Dendritic cell treated with granulocyte-macrophage colony-stimulating factor and Interleukin-4, amounts not matched to agents 40 ng/mL and 50 ng/mL, for 4 days (primary cell): ENCODE data around the gene ALDOC.

Experiments
- H3K27ac Mint-ChIP-seq: one replicate; pipeline ENCODE4 v1.8.0; 2022; ENCODE audit warnings: mild to moderate bottlenecking, mixed read lengths
- H3K27me3 Mint-ChIP-seq: one replicate; pipeline ENCODE4 v1.8.0; 2022; ENCODE audit warnings: mild to moderate bottlenecking, mixed read lengths
- H3K36me3 Mint-ChIP-seq: one replicate; pipeline ENCODE4 v1.8.0; 2022; ENCODE audit warnings: low read depth, mixed read lengths
- H3K4me1 Mint-ChIP-seq: one replicate; pipeline ENCODE4 v1.8.0; 2022; ENCODE audit warnings: low read depth, mixed read lengths
- H3K4me3 Mint-ChIP-seq: one replicate; pipeline ENCODE4 v1.8.0; 2022; ENCODE audit warnings: mild to moderate bottlenecking, moderate library complexity, mixed read lengths
- H3K9me3 Mint-ChIP-seq: one replicate; pipeline ENCODE4 v1.8.0; 2022; ENCODE audit warnings: mixed read lengths
- intact Hi-C: fragments of 100-400 bp; cut with micrococcal nuclease; formaldehyde crosslinking; loops from one replicate; pipeline ENCODE4 v1.15.0; 2022

The ALDOC gene

DNA sequence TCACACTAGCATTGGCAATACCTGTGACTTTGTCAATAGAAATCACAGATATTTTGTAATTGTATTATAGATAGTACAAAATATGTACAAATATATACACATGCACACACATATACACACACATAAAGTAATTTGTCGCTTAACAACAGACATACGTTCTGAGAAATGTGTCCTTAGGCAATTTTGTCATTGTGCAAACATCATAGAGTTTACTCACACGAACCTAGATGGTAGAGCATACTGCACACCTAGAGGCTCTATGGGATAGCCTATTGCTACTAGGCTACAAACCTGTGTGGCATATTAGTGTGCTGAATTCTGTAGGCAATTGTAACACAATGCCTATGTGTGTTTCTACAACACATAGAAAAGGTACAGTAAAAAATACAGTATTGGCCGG lies 35.3 kb downstream of the ALDOC start:
- H3K4me3 Mint-ChIP-seq: no peak overlapping the region
- peaks cover 12% of the 10 kb centered on the region for H3K36me3 Mint-ChIP-seq
- H3K9me3 Mint-ChIP-seq: no peaks in the 10 kb centered on the region
- H3K27me3 Mint-ChIP-seq: peaks cover 7% of the 10 kb centered on the region
- peaks cover 11% of the 10 kb centered on the region for H3K4me1 Mint-ChIP-seq
- intact Hi-C loops: loop anchor here (10.0 kb wide), 1 partner anchor 157 kb away; no protein-coding TSS in a partner anchor
- H3K27ac Mint-ChIP-seq: no peak overlapping the region

DNA sequence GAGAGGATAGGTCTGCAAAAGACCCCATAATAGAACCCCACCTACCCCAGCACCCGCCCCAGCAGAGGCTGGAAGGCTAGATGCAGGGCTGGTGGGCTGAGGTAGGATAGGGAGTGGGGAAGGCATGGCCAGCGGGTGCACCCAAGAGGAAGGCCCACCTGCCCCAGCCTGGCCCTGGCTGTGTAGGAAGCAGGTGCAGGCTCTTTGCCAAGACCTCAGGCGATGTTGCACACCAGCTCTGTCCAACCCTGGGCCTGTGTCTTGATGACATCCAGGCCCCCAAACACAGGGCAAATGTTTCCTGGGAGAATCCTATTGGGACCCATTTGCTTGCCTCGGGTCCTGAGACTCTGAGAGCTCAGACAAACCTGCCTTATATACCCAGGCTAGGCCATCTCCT lies 36.5 kb downstream of the ALDOC start:
- intact Hi-C loops: loop anchor here (1.0 to 10.0 kb wide), 2 partner anchors 46 to 155 kb away; no protein-coding TSS in a partner anchor
- no peak overlapping the region for H3K27ac Mint-ChIP-seq
- no peaks in the 10 kb centered on the region for H3K36me3 Mint-ChIP-seq
- no peak overlapping the region for H3K4me3 Mint-ChIP-seq
- H3K4me1 Mint-ChIP-seq: no peaks in the 10 kb centered on the region
- no peaks in the 10 kb centered on the region for H3K9me3 Mint-ChIP-seq
- H3K27me3 Mint-ChIP-seq: peaks cover 7% of the 10 kb centered on the region

DNA sequence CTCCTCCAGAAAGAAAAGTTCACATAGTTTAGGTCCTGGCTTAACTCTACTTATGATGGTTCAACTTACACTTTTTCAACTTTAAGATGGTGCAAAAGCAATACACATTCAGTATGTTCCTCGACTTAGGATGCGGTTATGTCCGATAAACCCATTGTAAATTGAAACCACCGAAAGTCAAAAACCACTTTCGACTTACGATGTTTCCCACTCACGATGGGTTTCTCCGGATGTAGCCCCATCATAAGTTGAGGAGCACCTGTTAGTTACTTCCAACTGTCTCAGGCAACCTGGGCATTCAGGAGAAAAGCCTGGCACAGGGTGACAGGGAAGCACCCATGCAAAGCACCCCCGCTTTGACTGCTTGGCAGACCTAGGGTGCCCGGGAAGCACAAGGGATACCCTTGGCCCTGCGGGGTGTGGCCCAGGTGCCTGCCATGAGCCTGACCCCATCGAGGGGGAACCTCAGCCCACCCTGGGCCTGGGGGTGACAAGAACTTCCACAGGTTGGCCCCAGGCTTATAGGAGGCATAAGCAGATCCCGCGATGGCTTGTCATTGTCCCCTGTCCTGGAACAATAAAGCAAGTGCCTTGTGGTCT lies 38.3 kb downstream of the ALDOC start:
- intact Hi-C loops: no loop called here
- no peak overlapping the region for H3K27ac Mint-ChIP-seq
- H3K4me3 Mint-ChIP-seq: no peak overlapping the region
- H3K9me3 Mint-ChIP-seq: no peaks in the 10 kb centered on the region
- no peaks in the 10 kb centered on the region for H3K4me1 Mint-ChIP-seq
- no peaks in the 10 kb centered on the region for H3K36me3 Mint-ChIP-seq
- peaks cover 10% of the 10 kb centered on the region for H3K27me3 Mint-ChIP-seq

DNA sequence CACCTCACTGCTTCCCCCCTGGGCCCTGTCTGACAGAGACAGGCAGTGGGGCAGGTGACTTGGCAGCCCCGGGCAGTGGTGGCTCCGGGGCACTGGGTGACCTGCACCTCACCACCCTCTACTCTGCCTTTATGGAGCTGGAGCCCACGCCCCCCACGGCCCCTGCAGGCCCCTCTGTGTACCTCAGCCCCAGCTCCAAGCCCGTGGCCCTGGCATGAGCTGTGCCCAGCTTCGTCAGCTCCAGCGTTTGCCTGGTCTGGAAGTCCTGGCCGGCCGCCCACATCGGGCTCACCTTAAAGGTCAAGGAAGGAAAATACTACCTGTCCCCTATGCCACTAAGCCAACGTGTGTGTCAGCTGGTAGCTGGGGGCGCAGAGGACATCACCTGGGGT lies 39.5 kb downstream of the ALDOC start:
- H3K4me1 Mint-ChIP-seq: peaks cover 5% of the 10 kb centered on the region
- H3K27me3 Mint-ChIP-seq: peaks cover 10% of the 10 kb centered on the region
- no peaks in the 10 kb centered on the region for H3K36me3 Mint-ChIP-seq
- no peak overlapping the region for H3K4me3 Mint-ChIP-seq
- H3K9me3 Mint-ChIP-seq: no peaks in the 10 kb centered on the region
- intact Hi-C loops: no loop called here
- H3K27ac Mint-ChIP-seq: no peak overlapping the region

DNA sequence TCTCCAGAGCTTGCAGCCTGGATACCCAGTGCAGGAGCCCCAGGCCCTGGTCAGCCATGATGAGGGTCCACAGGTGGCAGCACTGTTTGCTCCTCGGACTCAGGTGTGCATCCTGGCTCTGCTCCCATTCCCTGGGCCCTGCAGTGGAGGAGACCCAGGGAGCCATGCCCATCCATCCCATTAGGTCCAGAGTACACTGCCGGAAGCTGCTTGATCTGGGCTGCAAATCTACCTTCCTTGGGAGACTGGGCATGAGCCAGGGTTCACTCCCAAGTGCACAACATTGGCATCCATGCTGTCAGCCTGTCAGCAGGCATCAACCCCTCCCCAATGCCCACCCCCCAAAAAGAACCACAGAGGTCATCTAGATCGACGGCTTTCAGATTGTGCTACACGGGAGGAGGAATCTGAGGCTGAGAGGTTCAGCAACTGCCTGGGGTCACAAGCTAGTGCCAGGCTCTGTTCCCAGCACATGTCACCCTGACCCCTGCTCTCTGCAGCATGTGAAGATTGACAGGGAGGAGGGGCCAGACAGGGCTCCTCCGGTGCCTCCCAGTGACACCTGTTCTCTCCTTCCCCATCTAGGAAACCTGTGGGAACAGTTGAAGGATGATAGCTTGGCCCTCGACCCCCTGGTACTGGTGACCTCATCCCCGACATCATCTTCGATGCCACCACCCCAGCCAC lies 40.0 kb downstream of the ALDOC start:
- intact Hi-C loops: no loop called here
- Mint-ChIP-seq H3K4me3 (no peak overlapping the region), H3K27me3 (peaks cover 11% of the 10 kb centered on the region), H3K27ac (no peak overlapping the region), H3K4me1 (peaks cover 5% of the 10 kb centered on the region), H3K36me3 (no peaks in the 10 kb centered on the region), H3K9me3 (no peaks in the 10 kb centered on the region)

DNA sequence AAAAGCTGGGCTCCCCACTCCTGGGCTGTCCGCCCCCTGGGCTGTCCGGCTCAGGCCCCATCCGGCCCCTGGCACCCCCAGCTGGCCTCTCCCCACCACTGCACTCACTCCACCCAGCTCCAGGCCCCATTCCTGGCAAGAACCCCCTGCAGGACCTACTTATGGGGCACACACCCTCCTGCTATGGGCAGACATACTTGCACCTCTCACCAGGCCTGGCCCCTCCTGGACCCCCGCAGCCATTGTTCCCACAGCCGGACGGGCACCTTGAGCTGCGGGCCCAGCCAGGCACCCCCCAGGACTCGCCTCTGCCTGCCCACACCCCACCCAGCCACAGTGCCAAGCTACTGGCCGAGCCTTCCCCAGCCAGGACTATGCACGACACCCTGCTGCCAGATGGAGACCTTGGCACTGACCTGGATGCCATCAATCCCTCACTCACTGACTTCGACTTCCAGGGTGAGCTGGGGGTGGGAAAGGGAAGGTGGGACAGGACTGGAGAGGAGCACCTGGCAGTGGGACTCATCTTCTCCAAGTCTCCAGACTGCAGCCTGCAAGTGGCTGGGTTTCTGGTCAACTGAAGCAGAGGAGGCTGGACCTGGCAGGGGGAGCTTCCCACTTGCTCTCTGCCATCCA lies 41.8 kb downstream of the ALDOC start:
- no peaks in the 10 kb centered on the region for H3K36me3 Mint-ChIP-seq
- no peak overlapping the region for H3K4me3 Mint-ChIP-seq
- H3K27me3 Mint-ChIP-seq: peaks cover 22% of the 10 kb centered on the region
- H3K4me1 Mint-ChIP-seq: peaks cover 5% of the 10 kb centered on the region
- intact Hi-C loops: no loop called here
- no peaks in the 10 kb centered on the region for H3K9me3 Mint-ChIP-seq
- H3K27ac Mint-ChIP-seq: no peak overlapping the region

DNA sequence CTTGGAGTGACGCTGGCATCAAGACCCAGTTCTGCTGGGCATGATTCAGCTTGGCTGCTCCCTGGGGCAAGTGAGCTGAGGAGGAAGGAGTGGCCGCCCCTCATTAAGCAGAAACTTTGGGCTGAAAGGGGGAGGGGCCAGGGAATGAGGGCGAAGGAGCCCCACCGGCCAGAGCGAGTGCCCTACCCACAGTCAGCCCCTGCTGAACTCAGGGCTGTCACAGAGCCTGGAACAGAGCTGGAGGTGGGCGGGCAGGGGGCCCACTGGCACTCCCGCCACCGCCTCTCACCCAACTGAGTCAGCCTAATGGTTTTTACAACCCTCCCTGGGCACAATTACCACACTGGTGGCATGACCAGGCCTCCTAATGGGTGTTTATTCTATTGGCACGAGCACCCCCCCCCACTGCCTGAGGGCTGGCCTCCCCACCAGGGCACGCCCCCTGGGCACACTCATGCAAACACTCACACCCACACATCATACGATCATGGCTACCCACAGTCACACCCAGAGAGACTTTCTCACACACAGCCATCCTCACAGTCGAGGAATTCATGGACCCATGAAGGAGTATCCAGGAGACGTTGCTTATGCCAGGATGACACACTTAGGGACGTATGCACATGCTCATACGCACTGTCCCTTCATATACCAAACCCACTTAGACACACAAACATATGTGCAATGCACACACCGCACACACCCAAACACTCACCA lies 43.4 kb downstream of the ALDOC start:
- intact Hi-C loops: no loop called here
- H3K4me3 Mint-ChIP-seq: no peak overlapping the region
- H3K27me3 Mint-ChIP-seq: peaks cover 22% of the 10 kb centered on the region
- no peaks in the 10 kb centered on the region for H3K9me3 Mint-ChIP-seq
- no peaks in the 10 kb centered on the region for H3K36me3 Mint-ChIP-seq
- peaks cover 5% of the 10 kb centered on the region for H3K4me1 Mint-ChIP-seq
- no peak overlapping the region for H3K27ac Mint-ChIP-seq

DNA sequence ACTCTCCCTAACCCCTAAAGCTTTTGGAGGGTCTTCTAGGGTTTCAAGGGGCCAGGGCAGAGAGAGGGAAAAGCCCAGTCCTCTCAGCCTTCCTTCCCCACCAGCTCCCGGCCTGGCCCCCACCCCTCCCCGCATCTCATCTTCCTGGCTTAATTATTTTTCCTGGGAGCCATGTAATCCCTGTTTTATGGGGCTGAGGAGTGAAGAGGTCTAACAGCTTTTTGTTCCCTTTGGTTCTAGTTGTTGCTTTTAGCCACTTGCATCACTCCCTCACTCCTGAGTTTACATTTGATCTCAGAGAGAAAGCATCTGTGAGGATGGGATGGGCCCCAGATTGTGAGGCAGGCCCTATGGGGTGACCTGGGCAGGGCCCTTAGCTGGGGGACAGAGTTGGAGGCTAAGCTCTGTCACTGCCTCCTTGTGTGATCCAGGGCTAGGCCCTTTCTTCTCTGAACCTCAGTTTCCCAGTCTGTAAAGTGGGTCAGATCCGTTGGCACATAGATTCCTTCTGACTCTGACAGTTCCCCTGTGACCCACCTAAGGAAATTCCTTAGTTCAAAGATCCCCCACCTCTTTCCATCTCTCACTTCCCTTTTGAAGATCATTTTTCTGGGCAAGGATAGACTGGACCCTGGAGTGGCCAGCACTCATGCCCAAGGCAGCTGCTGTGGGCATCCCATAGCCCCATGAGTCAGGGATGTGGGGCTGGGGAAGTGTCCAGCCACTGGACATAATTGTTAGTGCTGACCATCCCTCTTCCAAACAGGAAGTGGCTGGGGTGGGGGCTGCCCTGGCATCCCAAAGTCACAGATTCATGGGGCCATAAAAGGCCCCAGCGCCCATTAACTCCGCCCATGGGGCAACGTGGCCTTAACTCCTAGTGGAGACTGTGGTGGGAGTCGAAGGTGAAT lies 44.4 kb downstream of the ALDOC start:
- H3K4me3 Mint-ChIP-seq: no peak overlapping the region
- peaks cover 9% of the 10 kb centered on the region for H3K4me1 Mint-ChIP-seq
- intact Hi-C loops: no loop called here
- peaks cover 18% of the 10 kb centered on the region for H3K27me3 Mint-ChIP-seq
- H3K36me3 Mint-ChIP-seq: no peaks in the 10 kb centered on the region
- no peak overlapping the region for H3K27ac Mint-ChIP-seq
- no peaks in the 10 kb centered on the region for H3K9me3 Mint-ChIP-seq

DNA sequence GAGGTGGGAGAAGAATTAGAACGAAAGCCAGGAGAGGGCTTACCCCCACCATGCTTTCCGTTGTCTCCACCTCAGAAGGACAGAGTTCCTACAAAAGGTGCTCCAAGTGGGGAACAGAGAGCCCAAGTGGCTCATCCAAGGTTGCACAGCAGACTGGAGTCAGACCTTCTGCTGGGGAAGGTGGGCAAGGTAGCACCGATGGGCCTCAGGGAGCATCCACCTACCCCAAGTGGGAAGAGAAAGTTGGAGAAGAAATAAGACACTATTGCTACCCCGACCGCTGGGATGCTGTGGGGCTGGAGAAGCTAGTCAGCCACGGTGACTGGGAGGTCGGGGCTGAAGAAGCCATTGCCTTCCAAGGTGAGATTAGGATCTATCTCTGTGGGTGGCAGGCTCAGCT lies 45.8 kb downstream of the ALDOC start:
- peaks cover 15% of the 10 kb centered on the region for H3K27me3 Mint-ChIP-seq
- H3K27ac Mint-ChIP-seq: no peak overlapping the region
- intact Hi-C loops: no loop called here
- peaks cover 18% of the 10 kb centered on the region for H3K4me1 Mint-ChIP-seq
- no peaks in the 10 kb centered on the region for H3K36me3 Mint-ChIP-seq
- H3K4me3 Mint-ChIP-seq: no peak overlapping the region
- no peaks in the 10 kb centered on the region for H3K9me3 Mint-ChIP-seq

DNA sequence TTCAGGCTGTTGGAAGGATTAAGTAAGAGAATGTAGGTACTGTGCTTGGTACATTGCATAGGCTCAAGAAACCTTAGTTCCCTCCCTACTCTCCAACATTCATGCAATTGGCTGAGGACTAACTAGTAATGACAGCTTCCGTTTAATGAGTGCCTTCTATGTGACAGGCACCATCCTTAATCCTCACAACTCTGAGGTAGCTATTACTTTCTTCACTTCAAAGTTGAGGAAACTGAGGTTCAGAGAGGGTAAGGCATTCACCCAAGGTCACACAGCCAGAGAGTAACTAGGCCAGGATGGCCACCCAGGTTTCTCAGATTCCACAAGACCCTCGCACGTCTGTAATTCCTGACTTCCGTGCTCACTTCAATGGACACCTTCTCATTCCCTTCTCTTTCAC lies 46.4 kb downstream of the ALDOC start:
- peaks cover 15% of the 10 kb centered on the region for H3K27me3 Mint-ChIP-seq
- H3K9me3 Mint-ChIP-seq: no peaks in the 10 kb centered on the region
- intact Hi-C loops: no loop called here
- no peak overlapping the region for H3K4me3 Mint-ChIP-seq
- no peak overlapping the region for H3K27ac Mint-ChIP-seq
- peaks cover 18% of the 10 kb centered on the region for H3K4me1 Mint-ChIP-seq
- H3K36me3 Mint-ChIP-seq: no peaks in the 10 kb centered on the region

DNA sequence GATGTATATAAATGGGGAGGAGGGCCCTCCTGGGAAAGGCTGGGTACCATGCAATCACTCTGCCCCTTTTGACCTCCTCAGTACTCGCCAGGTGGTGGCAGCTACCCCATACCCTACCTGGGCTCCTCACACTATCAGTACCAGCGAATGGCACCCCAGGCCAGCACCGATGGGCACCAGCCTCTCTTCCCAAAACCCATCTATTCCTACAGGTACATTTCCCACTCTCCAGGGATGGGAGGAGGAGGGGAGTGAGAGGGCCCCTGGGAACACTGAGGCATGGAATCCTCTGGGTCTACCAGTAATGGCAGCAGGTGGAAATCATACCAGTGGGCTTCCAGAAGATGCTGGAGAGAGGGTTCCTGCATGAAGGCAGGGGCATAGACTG lies 47.7 kb downstream of the ALDOC start:
- no peak overlapping the region for H3K27ac Mint-ChIP-seq
- intact Hi-C loops: no loop called here
- H3K36me3 Mint-ChIP-seq: no peaks in the 10 kb centered on the region
- H3K27me3 Mint-ChIP-seq: peaks cover 12% of the 10 kb centered on the region
- peaks cover 18% of the 10 kb centered on the region for H3K4me1 Mint-ChIP-seq
- H3K4me3 Mint-ChIP-seq: no peak overlapping the region
- H3K9me3 Mint-ChIP-seq: no peaks in the 10 kb centered on the region

DNA sequence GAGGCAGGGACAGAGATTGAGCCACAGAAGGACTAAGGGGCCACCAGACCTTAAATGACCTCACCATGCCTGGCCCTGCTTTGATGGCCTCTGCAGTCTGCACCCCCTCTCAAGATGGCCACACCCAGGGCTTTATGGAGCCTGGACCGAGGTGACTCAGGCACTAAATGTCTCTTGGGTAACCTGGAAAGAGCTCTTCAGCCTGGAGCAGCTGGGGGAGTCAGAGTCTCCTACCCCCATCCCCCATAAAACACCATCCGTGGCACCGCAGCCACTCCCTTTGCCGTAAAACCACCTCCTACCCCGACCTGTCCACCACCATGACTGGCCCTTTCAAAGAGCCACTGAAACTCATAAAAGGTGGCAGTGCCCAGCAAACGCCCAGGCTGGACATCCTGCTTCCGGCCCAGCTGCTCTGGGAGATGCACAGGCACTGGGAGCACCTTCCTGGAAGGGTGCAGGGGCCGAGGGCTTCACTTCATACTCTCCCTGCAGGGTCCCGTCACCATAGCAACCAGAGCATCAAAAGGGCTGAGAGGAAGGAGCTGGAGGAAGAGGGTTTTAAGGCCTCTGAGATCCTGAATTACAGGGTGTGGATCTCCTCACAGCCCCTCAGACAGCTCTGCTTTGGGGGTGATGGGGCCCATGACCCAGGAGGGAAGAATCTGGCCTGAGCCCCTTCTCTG lies 48.2 kb downstream of the ALDOC start:
- Mint-ChIP-seq H3K4me1 (peaks cover 18% of the 10 kb centered on the region), H3K27me3 (peaks cover 12% of the 10 kb centered on the region), H3K36me3 (no peaks in the 10 kb centered on the region), H3K9me3 (no peaks in the 10 kb centered on the region), H3K4me3 (no peak overlapping the region), H3K27ac (no peak overlapping the region)
- intact Hi-C loops: no loop called here

DNA sequence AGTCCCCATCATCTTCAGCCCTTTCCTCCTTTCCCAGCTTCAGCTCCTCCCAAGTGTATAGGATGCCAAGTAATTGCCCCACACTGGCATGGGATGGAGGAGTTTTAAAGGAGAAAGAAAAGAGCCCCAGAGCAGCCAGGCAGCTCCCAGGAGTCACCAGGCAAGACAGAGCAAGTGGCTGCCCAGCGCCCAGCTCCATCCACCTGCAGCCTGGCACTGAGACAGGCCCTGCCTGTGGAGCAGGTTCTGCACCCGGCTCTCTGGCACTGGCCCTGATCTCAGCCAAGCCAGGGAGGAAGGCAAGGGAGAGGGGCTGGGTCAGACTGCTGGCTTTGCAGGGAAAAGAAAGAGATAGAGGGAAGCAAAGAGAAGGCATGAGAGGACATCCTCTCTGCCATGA lies 48.8 kb downstream of the ALDOC start:
- Mint-ChIP-seq H3K27me3 (peaks cover 12% of the 10 kb centered on the region), H3K4me1 (peaks cover 18% of the 10 kb centered on the region), H3K9me3 (no peaks in the 10 kb centered on the region), H3K36me3 (no peaks in the 10 kb centered on the region), H3K27ac (no peak overlapping the region), H3K4me3 (no peak overlapping the region)
- intact Hi-C loops: no loop called here
